HS-5 (cell line): ENCODE results near the gene TTC12.

Source experiments
- DNase-seq: peaks from one replicate; pipeline ENCODE4 v3.0.0-alpha.2; 2012; ENCODE audit warnings: low read depth

Gene TTC12

GRCh38 chr11:113376156-113376555, 61.8 kb downstream of the TTC12 start:
- no peak for DNase-seq

- peak; percentile 47 for DNase-seq
Measured at GRCh38 chr11:113377681-113378412, 63.5 kb downstream of the TTC12 start.

DNA sequence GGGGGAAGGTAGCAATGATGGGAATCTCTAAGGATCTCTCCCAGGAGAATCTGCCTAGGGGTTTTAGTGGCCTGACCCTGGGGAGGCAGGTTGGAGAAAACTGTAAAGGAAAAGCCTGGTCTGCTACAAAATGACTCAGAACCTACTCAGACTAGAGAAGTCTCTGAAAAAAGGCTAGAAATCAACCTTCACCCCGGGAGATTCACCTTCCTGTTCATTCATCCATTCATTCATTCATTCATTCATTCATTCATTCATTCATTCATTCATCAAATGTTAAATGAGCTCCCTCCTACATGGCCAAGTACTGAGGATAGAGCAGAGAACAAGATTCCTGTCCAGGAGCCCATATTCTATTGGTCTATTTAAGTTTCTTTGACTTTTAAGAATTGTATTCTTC, 64.3 kb downstream of the TTC12 start:
- DNase-seq, result no peak

DNA sequence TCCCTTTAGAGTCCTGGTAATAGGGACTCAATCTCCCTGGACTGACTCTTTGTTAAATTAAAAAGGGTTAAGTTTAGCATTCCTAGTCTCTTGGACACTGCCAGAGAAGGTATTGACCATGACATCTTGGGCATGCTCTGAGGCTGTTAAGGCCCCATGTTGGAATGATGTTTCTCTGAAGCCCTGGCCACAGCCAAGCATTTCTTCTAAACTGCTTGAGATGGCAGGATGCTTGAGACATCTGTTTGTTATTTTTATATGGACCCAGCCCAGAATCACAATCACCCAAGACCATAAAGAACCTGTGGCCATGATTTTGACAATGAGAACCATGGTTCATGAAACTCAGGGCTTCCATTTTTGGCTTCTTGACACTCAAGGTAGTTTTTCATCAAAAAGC, 67.7 kb downstream of the TTC12 start:
- DNase-seq, result no peak

- peak; percentile 91 for DNase-seq
Measured at GRCh38 chr11:113384551-113384950, 70.2 kb downstream of the TTC12 start.

- no peak for DNase-seq
Measured at GRCh38 chr11:113385749-113386148, 71.4 kb downstream of the TTC12 start.

DNA sequence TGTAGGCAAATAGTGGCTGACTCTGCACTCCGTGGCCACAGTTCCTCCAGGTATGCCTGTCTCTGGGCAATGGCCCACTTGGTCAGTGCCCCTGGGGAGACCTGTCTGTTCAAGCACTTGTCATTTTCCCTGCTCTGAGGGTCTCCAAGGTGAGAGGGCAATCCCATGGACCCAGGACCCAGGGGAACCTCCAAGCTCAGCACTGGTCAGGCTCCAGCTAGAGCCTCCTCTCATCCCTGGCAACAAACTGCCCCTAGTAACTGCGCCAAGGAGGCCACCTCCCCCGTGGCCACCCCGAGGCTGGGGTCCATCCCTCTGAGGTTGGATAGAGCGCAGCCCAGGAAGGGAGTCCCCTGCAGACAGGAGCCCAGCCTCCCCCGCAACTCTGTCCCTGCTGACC, 72.5 kb downstream of the TTC12 start:
- no peak for DNase-seq

- DNase-seq, result no peak
Measured at GRCh38 chr11:113387605-113388211, 73.3 kb downstream of the TTC12 start, which contains the start of gene ANKK1. ANKK1 (plus strand) TSS chr11:113387779; CDS start chr11:113387885, 106 bp downstream.

- DNase-seq, result no peak
Measured at GRCh38 chr11:113389272-113389671, 74.9 kb downstream of the TTC12 start.

- no peak for DNase-seq
Measured at GRCh38 chr11:113392236-113392921, 78.0 kb downstream of the TTC12 start.

DNA sequence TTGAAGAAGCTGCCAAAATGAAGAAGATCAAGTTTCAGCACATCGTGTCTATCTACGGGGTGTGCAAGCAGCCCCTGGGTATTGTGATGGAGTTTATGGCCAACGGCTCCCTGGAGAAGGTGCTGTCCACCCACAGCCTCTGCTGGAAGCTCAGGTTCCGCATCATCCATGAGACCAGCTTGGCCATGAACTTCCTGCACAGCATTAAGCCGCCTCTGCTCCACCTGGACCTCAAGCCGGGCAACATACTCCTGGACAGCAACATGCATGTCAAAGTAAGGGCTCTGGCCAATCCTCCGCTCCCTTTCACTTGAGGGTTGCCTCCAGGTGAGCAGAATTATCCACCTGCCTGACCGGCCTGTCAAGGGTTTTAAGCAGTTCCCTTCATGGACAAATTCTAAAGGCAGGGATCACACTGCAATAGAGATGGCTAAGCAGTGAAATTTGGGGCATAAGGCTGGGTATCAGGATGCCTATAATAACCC, 79.2 kb downstream of the TTC12 start:
- no peak for DNase-seq

DNA sequence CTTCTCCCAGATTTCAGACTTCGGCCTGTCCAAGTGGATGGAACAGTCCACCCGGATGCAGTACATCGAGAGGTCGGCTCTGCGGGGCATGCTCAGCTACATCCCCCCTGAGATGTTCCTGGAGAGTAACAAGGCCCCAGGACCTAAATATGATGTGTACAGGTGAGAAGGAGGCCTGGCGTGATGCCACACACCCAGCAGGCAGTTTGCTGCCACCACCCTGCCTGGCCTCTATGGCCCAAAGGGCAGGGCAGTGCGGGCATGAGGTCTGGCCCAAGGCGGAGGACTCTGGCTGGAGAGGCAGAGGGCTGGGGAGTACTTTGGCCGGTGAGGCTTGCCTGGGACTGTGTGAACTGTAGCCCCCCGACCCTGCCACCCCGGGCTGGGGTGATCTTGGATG, 80.5 kb downstream of the TTC12 start:
- no peak for DNase-seq

DNA sequence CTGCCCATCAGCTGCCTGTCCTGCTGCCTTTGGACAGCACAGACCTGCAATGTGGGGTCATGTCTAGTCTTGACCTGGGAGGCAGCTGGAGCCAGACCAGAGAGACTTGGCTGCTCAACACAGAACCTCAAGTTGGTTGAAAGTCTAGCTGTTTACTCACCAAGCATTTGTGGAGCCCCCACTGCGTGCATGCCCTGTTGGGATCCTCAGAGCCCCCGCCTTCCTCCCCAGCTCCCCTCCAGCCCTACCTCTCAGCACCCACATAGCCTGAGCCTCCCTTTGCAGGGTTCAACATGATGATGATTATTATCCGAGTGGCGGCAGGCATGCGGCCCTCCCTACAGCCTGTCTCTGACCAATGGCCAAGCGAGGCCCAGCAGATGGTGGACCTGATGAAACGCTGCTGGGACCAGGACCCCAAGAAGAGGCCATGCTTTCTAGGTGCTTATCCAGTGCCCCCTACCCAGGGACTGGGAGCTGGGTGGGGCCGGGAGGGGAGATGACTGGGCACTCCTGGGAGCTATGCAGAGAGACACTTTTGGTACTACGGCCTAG, 81.5 kb downstream of the TTC12 start:
- DNase-seq, result no peak

GRCh38 chr11:113396690-113397089, 82.3 kb downstream of the TTC12 start:
- DNase-seq, result no peak

DNA sequence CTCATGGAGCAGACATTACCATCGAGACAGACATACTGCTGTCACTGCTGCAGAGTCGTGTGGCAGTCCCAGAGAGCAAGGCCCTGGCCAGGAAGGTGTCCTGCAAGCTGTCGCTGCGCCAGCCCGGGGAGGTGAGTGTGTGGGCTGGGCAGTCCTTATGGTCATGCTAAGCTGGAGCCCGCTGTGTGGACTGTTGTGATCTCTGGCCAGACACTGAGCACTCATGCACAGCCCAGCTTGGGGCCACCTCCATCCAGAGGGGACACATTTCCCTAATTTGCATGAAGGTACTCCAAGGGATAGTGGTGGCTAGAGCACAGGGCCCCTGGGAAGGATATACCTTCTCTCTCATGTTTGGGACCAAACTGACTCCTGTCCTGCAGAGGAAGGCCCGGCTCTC, 82.8 kb downstream of the TTC12 start:
- no peak for DNase-seq

- DNase-seq, result no peak
Measured at GRCh38 chr11:113397821-113398220, 83.4 kb downstream of the TTC12 start.

- no peak for DNase-seq
Measured at GRCh38 chr11:113398669-113399430, 84.5 kb downstream of the TTC12 start.

DNA sequence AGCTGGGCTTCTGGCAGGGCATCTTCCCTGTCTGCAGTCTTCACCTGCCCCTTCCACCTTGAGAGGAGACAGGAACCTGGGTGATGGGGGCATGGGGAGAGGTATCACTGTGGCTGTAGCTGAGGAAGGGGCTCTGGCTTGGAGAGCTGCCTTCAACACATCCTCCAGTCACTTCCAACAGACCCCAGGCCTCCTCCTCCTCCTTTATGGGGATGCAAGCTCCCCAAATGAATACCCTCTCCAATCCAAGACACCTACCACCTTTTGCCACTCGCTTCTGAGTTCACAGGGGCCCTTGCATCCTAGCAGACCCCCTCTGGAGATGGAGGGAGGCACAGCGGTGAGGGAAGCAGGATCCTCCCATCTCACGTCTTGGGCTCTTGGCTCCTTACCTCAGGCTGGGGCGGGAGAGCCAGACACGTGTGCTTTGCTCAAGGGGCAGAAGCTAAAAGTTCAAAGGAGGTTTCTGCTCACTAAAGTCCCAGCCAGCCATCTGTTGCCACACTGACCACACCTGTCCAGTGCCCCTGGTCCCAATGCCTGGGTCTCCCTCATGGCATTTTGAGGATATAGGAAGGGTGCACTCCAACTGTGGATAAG, 86.3 kb downstream of the TTC12 start:
- DNase-seq, result no peak

GRCh38 chr11:113401718-113402117, 87.3 kb downstream of the TTC12 start:
- DNase-seq, result peak; percentile 45

GRCh38 chr11:113404859-113405430, 90.6 kb downstream of the TTC12 start:
- no peak for DNase-seq
